Trophoblast cell (in vitro differentiated cells and primary cell): Measurements from ENCODE around the gene P2RX7.

Experiments
- DNase-seq, 2 donors: peaks; one replicate each; pipeline ENCODE4 v3.0.0-alpha.2; 2016
- H2AFZ ChIP-seq: 2 replicates; pipeline ENCODE4 v1.6.1; 2013; ENCODE audit warnings: low read length, moderate library complexity, mild to moderate bottlenecking; ENCODE audit not compliant: insufficient read depth, poor library complexity
- H2AK5ac ChIP-seq: 2 replicates; pipeline ENCODE4 v1.6.1; 2013; ENCODE audit warnings: mild to moderate bottlenecking, low read length
- H2BK120ac ChIP-seq: 2 replicates; pipeline ENCODE4 v1.6.1; 2013; ENCODE audit warnings: low read length, mild to moderate bottlenecking, moderate library complexity; ENCODE audit not compliant: insufficient read depth, poor library complexity
- H2BK12ac ChIP-seq: 2 replicates; pipeline ENCODE4 v1.6.1; 2013; ENCODE audit warnings: mild to moderate bottlenecking, low read length, moderate library complexity
- H2BK5ac ChIP-seq: 2 replicates; pipeline ENCODE4 v1.6.1; 2013; ENCODE audit warnings: low read length, low read depth, moderate library complexity, mild to moderate bottlenecking; ENCODE audit not compliant: poor library complexity
- H3K14ac ChIP-seq: 2 replicates; pipeline ENCODE4 v1.6.1; 2013; ENCODE audit warnings: mild to moderate bottlenecking, low read length
- H3K18ac ChIP-seq: 2 replicates; pipeline ENCODE4 v1.6.1; 2013; ENCODE audit warnings: mild to moderate bottlenecking, low read length
- H3K23ac ChIP-seq: 2 replicates; pipeline ENCODE4 v1.6.1; 2013; ENCODE audit warnings: low read length
- H3K27ac ChIP-seq: 2 replicates; pipeline ENCODE4 v1.5.1; 2013; ENCODE audit warnings: low read depth, mild to moderate bottlenecking, inconsistent platforms, low read length, moderate library complexity
- H3K27me3 ChIP-seq: 2 replicates; pipeline ENCODE4 v1.6.1; 2013; ENCODE audit warnings: inconsistent platforms, mild to moderate bottlenecking, low read length, moderate library complexity; ENCODE audit not compliant: insufficient read depth
- H3K36me3 ChIP-seq, 2 experiments: 1 replicate in 1 of 2; 2 replicates in 1 of 2; pipeline ENCODE4 v1.6.1; 2013; ENCODE audit warnings: low read length in 2 of 2, mild to moderate bottlenecking in 2 of 2, moderate library complexity in 1 of 2; ENCODE audit not compliant: insufficient read depth in 2 of 2, control insufficient read depth in 1 of 2
- H3K4ac ChIP-seq: 2 replicates; pipeline ENCODE4 v1.6.1; 2013; ENCODE audit warnings: low read depth, mild to moderate bottlenecking, low read length, moderate library complexity
- H3K4me1 ChIP-seq, 2 experiments: 1 replicate in 1 of 2; 2 replicates in 1 of 2; pipeline ENCODE4 v1.6.1; 2013; ENCODE audit warnings: low read length in 2 of 2, mild to moderate bottlenecking in 2 of 2, moderate library complexity in 1 of 2; ENCODE audit not compliant: insufficient read depth in 2 of 2, control insufficient read depth in 1 of 2
- H3K4me2 ChIP-seq: 2 replicates; pipeline ENCODE4 v1.6.1; 2013; ENCODE audit warnings: inconsistent platforms, mild to moderate bottlenecking, low read length, moderate library complexity
- H3K4me3 ChIP-seq: 2 replicates; pipeline ENCODE4 v1.5.1; 2013; ENCODE audit warnings: mild to moderate bottlenecking, low read depth, low read length, inconsistent platforms
- H3K79me1 ChIP-seq: one replicate; pipeline ENCODE4 v1.6.1; 2013; ENCODE audit warnings: low read length
- H3K79me2 ChIP-seq: 2 replicates; pipeline ENCODE4 v1.6.1; 2013; ENCODE audit warnings: low read length, mild to moderate bottlenecking; ENCODE audit not compliant: control insufficient read depth, insufficient read depth, poor library complexity
- H3K9ac ChIP-seq: 2 replicates; pipeline ENCODE4 v1.6.1; 2013; ENCODE audit warnings: mild to moderate bottlenecking, low read length
- H3K9me3 ChIP-seq: 2 replicates; pipeline ENCODE4 v1.6.1; 2013; ENCODE audit warnings: low read depth, mild to moderate bottlenecking, control low read depth, inconsistent platforms, low read length; ENCODE audit not compliant: insufficient read depth
- H4K12ac ChIP-seq: 2 replicates; pipeline ENCODE4 v1.6.1; 2013; ENCODE audit warnings: low read depth, mild to moderate bottlenecking, low read length, moderate library complexity
- H4K8ac ChIP-seq: 2 replicates; pipeline ENCODE4 v1.6.1; 2013; ENCODE audit warnings: low read depth, mild to moderate bottlenecking, low read length, moderate library complexity
- H4K91ac ChIP-seq: one replicate; pipeline ENCODE4 v1.6.1; 2013; ENCODE audit warnings: low read depth, mild to moderate bottlenecking, low read length, moderate library complexity
- WGBS: extraction: QIAGEN DNeasy Blood & Tissue Kit; methylation state at CpG from one replicate; pipeline ENCODE4 v1.1.7; 2013; ENCODE audit warnings: missing lambda C conversion rate; ENCODE audit not compliant: insufficient read length, insufficient coverage; ENCODE audit errors: extremely low coverage; 5-methylcytosine and 5-hydroxymethylcytosine counted together

Gene P2RX7

GRCh38 chr12:121089813-121090430, 42.8 kb upstream of the P2RX7 start:
- no peak overlapping the region for H2BK5ac ChIP-seq
- no peaks in the 10 kb centered on the region for H3K4me1 ChIP-seq
- H2AK5ac ChIP-seq = no peak overlapping the region
- no peak for DNase-seq
- no peak overlapping the region for H3K14ac ChIP-seq
- no peak overlapping the region for H2AFZ ChIP-seq
- no peak overlapping the region for H3K9ac ChIP-seq
- no peak overlapping the region for H3K18ac ChIP-seq
- no peaks in the 10 kb centered on the region for H3K9me3 ChIP-seq
- H4K91ac ChIP-seq = no peak overlapping the region
- H2BK12ac ChIP-seq = no peak overlapping the region
- H3K27me3 ChIP-seq = no peaks in the 10 kb centered on the region
- H3K79me2 ChIP-seq = no peaks in the 10 kb centered on the region
- H3K23ac ChIP-seq = no peak overlapping the region
- H3K79me1 ChIP-seq = no peaks in the 10 kb centered on the region
- no peak overlapping the region for H2BK120ac ChIP-seq
- H3K4me3 ChIP-seq = no peak overlapping the region
- H3K4me2 ChIP-seq = no peak overlapping the region
- H3K4ac ChIP-seq = no peak overlapping the region
- no CpG with 5 or more reads among the region's 10 CpGs for WGBS
- H4K12ac ChIP-seq = no peak overlapping the region
- H4K8ac ChIP-seq = no peak overlapping the region
- H3K27ac ChIP-seq = no peak overlapping the region
- H3K36me3 ChIP-seq = no peaks in the 10 kb centered on the region

- Histone ChIP-seq H2BK12ac (no peak overlapping the region), H2BK5ac (no peak overlapping the region), H3K4me2 (no peak overlapping the region), H2AFZ (no peak overlapping the region), H4K8ac (no peak overlapping the region), H3K79me2 (no peaks in the 10 kb centered on the region), H3K4me3 (no peak overlapping the region), H3K79me1 (peaks cover 3% of the 10 kb centered on the region), H3K36me3 (no peaks in the 10 kb centered on the region), H3K4ac (no peak overlapping the region), H2AK5ac (no peak overlapping the region), H3K27ac (no peak overlapping the region), H3K9me3 (no peaks in the 10 kb centered on the region), H3K23ac (no peak overlapping the region), H3K4me1 (no peaks in the 10 kb centered on the region), H4K12ac (no peak overlapping the region), H4K91ac (no peak overlapping the region), H2BK120ac (no peak overlapping the region), H3K9ac (no peak overlapping the region), H3K27me3 (no peaks in the 10 kb centered on the region), H3K18ac (no peak overlapping the region), H3K14ac (no peak overlapping the region)
- no peak for DNase-seq
- no CpG with 5 or more reads among the region's 11 CpGs for WGBS
Observed at GRCh38 chr12:121090586-121091514, 41.8 kb upstream of the P2RX7 start.

- no peak overlapping the region for H3K14ac ChIP-seq
- H2BK120ac ChIP-seq = no peak overlapping the region
- WGBS = no CpG with 5 or more reads among the region's 2 CpGs
- no peak overlapping the region for H3K4me3 ChIP-seq
- H3K27me3 ChIP-seq = no peaks in the 10 kb centered on the region
- H3K4me2 ChIP-seq = no peak overlapping the region
- no peak overlapping the region for H2AK5ac ChIP-seq
- no peak overlapping the region for H2BK12ac ChIP-seq
- H3K9ac ChIP-seq = no peak overlapping the region
- H2BK5ac ChIP-seq = no peak overlapping the region
- no peaks in the 10 kb centered on the region for H3K36me3 ChIP-seq
- H3K23ac ChIP-seq = no peak overlapping the region
- no peaks in the 10 kb centered on the region for H3K79me2 ChIP-seq
- peaks cover 0 to 2% of the 10 kb centered on the region in 2 experiments for H3K4me1 ChIP-seq
- no peak for DNase-seq
- no peak overlapping the region for H4K8ac ChIP-seq
- H2AFZ ChIP-seq = no peak overlapping the region
- no peak overlapping the region for H3K27ac ChIP-seq
- H3K9me3 ChIP-seq = no peaks in the 10 kb centered on the region
- H3K79me1 ChIP-seq = peaks cover 3% of the 10 kb centered on the region
- no peak overlapping the region for H4K91ac ChIP-seq
- H3K4ac ChIP-seq = no peak overlapping the region
- H4K12ac ChIP-seq = no peak overlapping the region
- no peak overlapping the region for H3K18ac ChIP-seq
Observed at GRCh38 chr12:121092034-121092433, 40.6 kb upstream of the P2RX7 start.

GRCh38 chr12:121093487-121093891, 39.2 kb upstream of the P2RX7 start:
- Histone ChIP-seq H3K4me1 (peaks cover 0 to 2% of the 10 kb centered on the region in 2 experiments), H3K27ac (no peak overlapping the region), H3K79me1 (peaks cover 3% of the 10 kb centered on the region), H3K36me3 (no peaks in the 10 kb centered on the region), H3K9ac (no peak overlapping the region), H3K4ac (no peak overlapping the region), H3K14ac (no peak overlapping the region), H3K27me3 (no peaks in the 10 kb centered on the region), H3K79me2 (no peaks in the 10 kb centered on the region), H2BK5ac (no peak overlapping the region), H4K91ac (no peak overlapping the region), H3K9me3 (no peaks in the 10 kb centered on the region), H2AK5ac (no peak overlapping the region), H4K12ac (no peak overlapping the region), H3K4me2 (no peak overlapping the region), H3K23ac (no peak overlapping the region), H2AFZ (no peak overlapping the region), H2BK12ac (no peak overlapping the region), H3K4me3 (no peak overlapping the region), H4K8ac (no peak overlapping the region), H3K18ac (no peak overlapping the region), H2BK120ac (no peak overlapping the region)
- DNase-seq = no peak
- WGBS = no CpG with 5 or more reads among the region's 31 CpGs
